Measurements from ENCODE around the gene GPD1.

DNA sequence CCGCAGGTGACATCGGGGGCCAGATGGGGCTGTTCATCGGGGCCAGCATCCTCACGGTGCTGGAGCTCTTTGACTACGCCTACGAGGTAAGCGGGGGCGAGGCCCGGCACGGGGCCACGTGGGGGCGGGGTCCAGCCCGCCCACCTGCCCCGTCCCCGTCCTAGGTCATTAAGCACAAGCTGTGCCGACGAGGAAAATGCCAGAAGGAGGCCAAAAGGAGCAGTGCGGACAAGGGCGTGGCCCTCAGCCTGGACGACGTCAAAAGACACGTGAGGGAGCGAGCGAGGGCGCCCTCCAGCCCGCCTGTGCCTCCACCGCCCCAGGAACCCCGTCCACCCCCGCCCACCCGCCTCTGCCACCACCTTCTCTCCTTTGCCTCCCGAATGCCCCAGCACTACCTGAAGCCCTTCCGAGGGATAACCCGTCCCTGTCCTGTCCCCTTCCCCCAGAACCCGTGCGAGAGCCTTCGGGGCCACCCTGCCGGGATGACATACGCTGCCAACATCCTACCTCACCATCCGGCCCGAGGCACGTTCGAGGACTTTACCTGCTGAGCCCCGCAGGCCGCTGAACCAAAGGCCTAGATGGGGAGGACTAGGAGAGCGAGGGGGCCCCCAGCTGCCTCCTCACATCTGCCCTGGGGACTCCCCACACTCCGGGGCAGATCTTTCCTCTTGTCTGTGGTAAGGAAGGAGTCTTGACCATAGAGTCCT lies 22.6 kb upstream of the GPD1 start:
- TF ChIP-seq, protein P1, sequence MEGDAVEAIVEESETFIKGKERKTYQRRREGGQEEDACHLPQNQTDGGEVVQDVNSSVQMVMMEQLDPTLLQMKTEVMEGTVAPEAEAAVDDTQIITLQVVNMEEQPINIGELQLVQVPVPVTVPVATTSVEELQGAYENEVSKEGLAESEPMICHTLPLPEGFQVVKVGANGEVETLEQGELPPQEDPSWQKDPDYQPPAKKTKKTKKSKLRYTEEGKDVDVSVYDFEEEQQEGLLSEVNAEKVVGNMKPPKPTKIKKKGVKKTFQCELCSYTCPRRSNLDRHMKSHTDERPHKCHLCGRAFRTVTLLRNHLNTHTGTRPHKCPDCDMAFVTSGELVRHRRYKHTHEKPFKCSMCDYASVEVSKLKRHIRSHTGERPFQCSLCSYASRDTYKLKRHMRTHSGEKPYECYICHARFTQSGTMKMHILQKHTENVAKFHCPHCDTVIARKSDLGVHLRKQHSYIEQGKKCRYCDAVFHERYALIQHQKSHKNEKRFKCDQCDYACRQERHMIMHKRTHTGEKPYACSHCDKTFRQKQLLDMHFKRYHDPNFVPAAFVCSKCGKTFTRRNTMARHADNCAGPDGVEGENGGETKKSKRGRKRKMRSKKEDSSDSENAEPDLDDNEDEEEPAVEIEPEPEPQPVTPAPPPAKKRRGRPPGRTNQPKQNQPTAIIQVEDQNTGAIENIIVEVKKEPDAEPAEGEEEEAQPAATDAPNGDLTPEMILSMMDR (IDR thresholded peaks at IDR 0.05): no peak
- no peak for TF ChIP-seq POLR2A (IDR thresholded peaks at IDR 0.05; ENCODE audit: low read depth)
